Neural progenitor cell (in vitro differentiated cells): ENCODE data around the gene AGO3.

Experiments used
- CTCF ChIP-seq: fragments of 200-600 bp; sonication (generic); IDR thresholded peaks from 2 replicates; pipeline ENCODE4 v1.5.1; 2017; ENCODE audit warnings: antibody characterized with exemption, mild to moderate bottlenecking
- EZH2 ChIP-seq: fragments of 200-600 bp; sonication (generic); IDR thresholded peaks from 2 replicates; pipeline ENCODE4 v1.6.1; 2017; ENCODE audit warnings: antibody characterized with exemption, mild to moderate bottlenecking, moderate library complexity
- EZH2phosphoT487 ChIP-seq: fragments of 200-600 bp; sonication (generic); IDR thresholded peaks from 2 replicates; pipeline ENCODE4 v1.6.1; 2017; ENCODE audit warnings: antibody characterized with exemption

- TF ChIP-seq CTCF (no peak), EZH2 (no peak), EZH2phosphoT487 (no peak)
These were observed 42.6 kb upstream of the AGO3 start for GRCh38 chr1:35888255-35888654.
